PC-3 (cell line): Measurements from ENCODE around the gene DIP2C. TPM values are rescaled to one million over a fixed set of nuclear protein-coding genes. Genes with fewer than 3 reads are reported as not detected.

Experiments used
- ATAC-seq: fragments of 200-7000 bp; cut with Tn5 transposase; 2 replicates; pipeline ENCODE4 v1.9.1; 2020; ENCODE audit warnings: mild to moderate bottlenecking, moderate library complexity
- BruUV-seq: library from RNA; stranded (reverse); fragments of 400-500 nt; replicated peaks from 2 replicates; lab custom pipeline; 2021; lab: Mats Ljungman, UMichigan
- CTCF ChIA-PET: fragments of 300-600 bp; sonication (Branson Sonifier 250); formaldehyde crosslinking; loops from one replicate; lab custom pipeline; 2022; ENCODE audit warnings: antibody characterized with exemption; lab: Charles Lee
- POLR2A ChIA-PET: fragments of 300-600 bp; sonication (Branson Sonifier 250); formaldehyde crosslinking; loops from one replicate; lab custom pipeline; 2022; ENCODE audit warnings: antibody characterized with exemption; ENCODE audit not compliant: unreplicated experiment; lab: Charles Lee
- DNase-seq: peaks from one replicate; pipeline ENCODE4 v3.0.0-alpha.2; 2015
- H2AFZ ChIP-seq: fragments of 300-600 bp; sonication (generic); 2 replicates; pipeline ENCODE4 v1.6.0; 2016; ENCODE audit warnings: antibody characterized with exemption, low read length
- H3F3A ChIP-seq: fragments of 300-600 bp; sonication (generic); one replicate; pipeline ENCODE4 v1.6.0; 2017; ENCODE audit warnings: antibody characterized with exemption, low read length, control low read depth, mild to moderate bottlenecking; ENCODE audit not compliant: unreplicated experiment
- H3K27ac ChIP-seq: fragments of 300-600 bp; sonication (generic); 2 replicates; pipeline ENCODE4 v1.5.1; 2016; ENCODE audit warnings: mild to moderate bottlenecking, low read length
- H3K27me3 ChIP-seq: fragments of 300-600 bp; sonication (generic); 2 replicates; pipeline ENCODE4 v1.6.1; 2016; ENCODE audit warnings: low read length, mixed read lengths
- H3K36me3 ChIP-seq: fragments of 300-600 bp; sonication (generic); 2 replicates; pipeline ENCODE4 v1.6.1; 2016; ENCODE audit warnings: low read depth, mixed run types, low read length, mixed read lengths
- H3K4me1 ChIP-seq: fragments of 300-600 bp; sonication (generic); 2 replicates; pipeline ENCODE4 v1.5.1; 2016; ENCODE audit warnings: low read length; ENCODE audit not compliant: insufficient read depth
- H3K4me2 ChIP-seq: fragments of 300-600 bp; sonication (generic); 2 replicates; pipeline ENCODE4 v1.6.0; 2016; ENCODE audit warnings: low read length
- H3K4me3 ChIP-seq: fragments of 300-600 bp; sonication (generic); 2 replicates; pipeline ENCODE4 v1.5.1; 2016; ENCODE audit warnings: mild to moderate bottlenecking, low read length, mixed read lengths
- H3K79me2 ChIP-seq: fragments of 300-600 bp; sonication (generic); 2 replicates; pipeline ENCODE4 v1.6.1; 2017; ENCODE audit warnings: low read length, mixed read lengths
- H3K9ac ChIP-seq: fragments of 300-600 bp; sonication (generic); 2 replicates; pipeline ENCODE4 v1.6.0; 2016; ENCODE audit warnings: mild to moderate bottlenecking, low read length
- H3K9me2 ChIP-seq: fragments of 300-600 bp; sonication (generic); replicated peaks from 2 replicates; pipeline ENCODE4 v1.6.1; 2016; ENCODE audit warnings: mixed run types, low read length, mixed read lengths
- H3K9me3 ChIP-seq: fragments of 300-600 bp; sonication (generic); 2 replicates; pipeline ENCODE4 v1.6.1; 2016; ENCODE audit warnings: low read length, mixed read lengths
- H4K20me1 ChIP-seq: fragments of 300-600 bp; sonication (generic); 2 replicates; pipeline ENCODE4 v1.6.1; 2016; ENCODE audit warnings: low read length, mixed read lengths
- CTCF ChIP-seq: fragments of 300-600 bp; sonication (generic); conservative IDR thresholded peaks from 2 replicates; pipeline ENCODE4 v1.5.1; 2017; ENCODE audit warnings: antibody characterized with exemption, low read depth, mild to moderate bottlenecking, low read length
- EZH2 ChIP-seq: fragments of 300-600 bp; sonication (generic); IDR thresholded peaks from one replicate; pipeline ENCODE4 v1.6.1; 2017; ENCODE audit warnings: antibody characterized with exemption, mild to moderate bottlenecking, low read length; ENCODE audit not compliant: unreplicated experiment
- EZH2phosphoT487 ChIP-seq: fragments of 300-600 bp; sonication (generic); IDR thresholded peaks from 2 replicates; pipeline ENCODE4 v1.6.1; 2018; ENCODE audit warnings: mild to moderate bottlenecking, antibody characterized with exemption, low read length, borderline replicate concordance
- intact Hi-C: fragments of 100-400 bp; cut with micrococcal nuclease; formaldehyde crosslinking; loops from 2 replicates; pipeline ENCODE4 v1.9.0; 2023
- total RNA-seq: library from RNA; depleted of rRNA; stranded (reverse); fragments of >200 nt; gene quantifications from 2 replicates; pipeline ENCODE4 v1.2.3, GENCODE V29; 2014

DIP2C gene
- total RNA-seq, 1 experiment from 2014 or later: 3.1 TPM

GRCh38 chr10:398954-399353 is 290.5 kb downstream of the DIP2C start:
- ChIA-PET POLR2A (no interaction called here), CTCF (no interaction called here)
- no peaks in the 10 kb centered on the region for H3K9me3 ChIP-seq
- H3F3A ChIP-seq: no peaks in the 10 kb centered on the region
- no peaks in the 10 kb centered on the region for H3K79me2 ChIP-seq
- no peaks in the 10 kb centered on the region for H3K4me1 ChIP-seq
- H3K27me3 ChIP-seq: no peaks in the 10 kb centered on the region
- no TSS peak for BruUV-seq
- no peaks in the 10 kb centered on the region for H3K36me3 ChIP-seq
- TF ChIP-seq CTCF (no peak), EZH2 (no peak), EZH2phosphoT487 (no peak)
- H3K9me2 ChIP-seq: no peaks in the 10 kb centered on the region
- H3K27ac ChIP-seq: no peak overlapping the region
- H3K4me2 ChIP-seq: no peak overlapping the region
- H2AFZ ChIP-seq: no peak overlapping the region
- intact Hi-C loops: no loop called here
- ATAC-seq (no peak), DNase-seq (no peak)
- H3K4me3 ChIP-seq: no peak overlapping the region
- no peak overlapping the region for H3K9ac ChIP-seq
- no peaks in the 10 kb centered on the region for H4K20me1 ChIP-seq

GRCh38 chr10:397321-398068 is 292.0 kb downstream of the DIP2C start:
- Histone ChIP-seq H3K9ac (no peak overlapping the region), H3K4me1 (no peaks in the 10 kb centered on the region), H2AFZ (no peak overlapping the region), H3F3A (no peaks in the 10 kb centered on the region), H3K4me3 (no peak overlapping the region), H3K4me2 (no peak overlapping the region), H3K9me2 (no peaks in the 10 kb centered on the region), H3K79me2 (no peaks in the 10 kb centered on the region), H3K27ac (no peak overlapping the region), H3K27me3 (no peaks in the 10 kb centered on the region), H3K9me3 (no peaks in the 10 kb centered on the region), H3K36me3 (no peaks in the 10 kb centered on the region), H4K20me1 (no peaks in the 10 kb centered on the region)
- ChIA-PET CTCF (no interaction called here), POLR2A (no interaction called here)
- no peak for ATAC-seq
- BruUV-seq: no TSS peak
- intact Hi-C loops: no loop called here
- DNase-seq: no peak
- TF ChIP-seq CTCF (no peak), EZH2phosphoT487 (no peak), EZH2 (no peak)

- H3K4me1 ChIP-seq: no peaks in the 10 kb centered on the region
- no peak overlapping the region for H2AFZ ChIP-seq
- no peak overlapping the region for H3K4me3 ChIP-seq
- POLR2A ChIA-PET: no interaction called here
- intact Hi-C loops: no loop called here
- BruUV-seq: no TSS peak
- no peaks in the 10 kb centered on the region for H3K27me3 ChIP-seq
- no peak overlapping the region for H3K27ac ChIP-seq
- CTCF ChIA-PET: no interaction called here
- H3F3A ChIP-seq: no peaks in the 10 kb centered on the region
- H3K9me3 ChIP-seq: no peaks in the 10 kb centered on the region
- TF ChIP-seq CTCF: no peak
- TF ChIP-seq EZH2phosphoT487: no peak
- TF ChIP-seq EZH2: no peak
- H3K9ac ChIP-seq: no peak overlapping the region
- H3K4me2 ChIP-seq: no peak overlapping the region
- no peaks in the 10 kb centered on the region for H4K20me1 ChIP-seq
- H3K36me3 ChIP-seq: no peaks in the 10 kb centered on the region
- no peak for DNase-seq
- H3K9me2 ChIP-seq: no peaks in the 10 kb centered on the region
- H3K79me2 ChIP-seq: no peaks in the 10 kb centered on the region
- ATAC-seq: no peak
Measured at GRCh38 chr10:396535-397220, 292.8 kb downstream of the DIP2C start.
